Mesangial cell (primary cell): Measurements from ENCODE around the gene CCDC93. TPM values are rescaled to one million over a fixed set of nuclear protein-coding genes. Genes with fewer than 3 reads are reported as not detected.

Source experiments
- total RNA-seq: library from RNA; depleted of rRNA; stranded (reverse); fragments of >200 nt; gene quantifications from 2 replicates; pipeline ENCODE4 v1.2.3, GENCODE V29; 2015

The CCDC93 gene, protein sequence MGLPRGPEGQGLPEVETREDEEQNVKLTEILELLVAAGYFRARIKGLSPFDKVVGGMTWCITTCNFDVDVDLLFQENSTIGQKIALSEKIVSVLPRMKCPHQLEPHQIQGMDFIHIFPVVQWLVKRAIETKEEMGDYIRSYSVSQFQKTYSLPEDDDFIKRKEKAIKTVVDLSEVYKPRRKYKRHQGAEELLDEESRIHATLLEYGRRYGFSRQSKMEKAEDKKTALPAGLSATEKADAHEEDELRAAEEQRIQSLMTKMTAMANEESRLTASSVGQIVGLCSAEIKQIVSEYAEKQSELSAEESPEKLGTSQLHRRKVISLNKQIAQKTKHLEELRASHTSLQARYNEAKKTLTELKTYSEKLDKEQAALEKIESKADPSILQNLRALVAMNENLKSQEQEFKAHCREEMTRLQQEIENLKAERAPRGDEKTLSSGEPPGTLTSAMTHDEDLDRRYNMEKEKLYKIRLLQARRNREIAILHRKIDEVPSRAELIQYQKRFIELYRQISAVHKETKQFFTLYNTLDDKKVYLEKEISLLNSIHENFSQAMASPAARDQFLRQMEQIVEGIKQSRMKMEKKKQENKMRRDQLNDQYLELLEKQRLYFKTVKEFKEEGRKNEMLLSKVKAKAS
- total RNA-seq = 7.3 and 8.7 TPM in 2 replicates

DNA sequence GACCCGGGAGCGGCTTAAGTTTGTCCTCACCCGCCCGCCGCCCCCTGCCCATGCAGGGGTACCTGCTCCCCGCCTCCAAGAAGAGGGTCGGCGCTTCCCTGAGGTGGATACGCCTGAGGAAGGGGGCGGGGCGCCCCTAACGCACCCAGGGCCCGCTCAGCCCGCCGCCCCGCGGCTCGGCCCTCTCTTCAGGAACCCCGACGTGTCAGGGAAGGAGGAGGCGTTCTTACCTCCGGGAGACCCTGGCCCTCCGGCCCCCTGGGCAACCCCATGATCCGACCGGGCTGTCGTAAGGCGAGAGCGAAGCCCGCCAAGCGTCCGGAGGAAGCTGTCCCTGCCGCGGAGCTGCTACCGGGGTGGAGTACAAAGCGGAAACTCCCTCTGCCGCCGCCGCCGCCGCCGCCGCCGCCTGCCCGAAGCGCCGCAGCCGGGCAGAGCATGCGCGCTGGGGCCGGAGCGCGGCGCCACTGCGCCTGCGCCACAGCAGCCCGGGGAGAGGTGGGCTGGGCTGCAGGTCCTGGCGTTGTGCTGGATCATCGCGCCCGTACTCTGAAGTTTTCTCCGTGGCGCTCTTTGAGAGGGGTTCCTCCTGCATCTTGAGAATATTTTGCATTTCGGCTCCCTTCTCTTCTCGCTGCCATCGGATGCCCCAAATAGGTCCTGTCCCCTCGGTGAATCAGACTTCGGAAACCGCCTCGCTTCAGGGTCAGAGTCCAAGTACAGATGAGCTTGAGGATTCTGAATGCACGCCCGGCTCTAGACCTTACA lies at the start of gene CCDC93:
CCDC93 (minus strand) TSS at position 347 of the 768 bp plus-strand sequence; CDS start at position 272, 75 bp downstream.

Other genes starting within 250 kb of the CCDC93 start
- 23.5 and 34.9 TPM in 2 replicates for gene DDX18, start 199.4 kb downstream of the CCDC93 start, total RNA-seq
- 3.9 and 10.8 TPM in 2 replicates for gene INSIG2, start 74.4 kb upstream of the CCDC93 start, total RNA-seq